Lung (tissue), 12 donors: ENCODE measurements around the gene OR1F1. TPM values are rescaled to one million over a fixed set of nuclear protein-coding genes. Genes with fewer than 3 reads are reported as not detected.

Experiments used
- ATAC-seq: fragments of 200-7000 bp; cut with Tn5 transposase; one replicate; pipeline ENCODE4 v1.9.1; 2020; ENCODE audit warnings: moderate number of reproducible peaks; ENCODE audit not compliant: insufficient read depth, low FRiP score
- DNase-seq, 3 donors: peaks; one replicate each; pipeline ENCODE4 v3.0.0-alpha.2; 2013 to 2017
- H3K27ac ChIP-seq, 2 donors: one replicate each; pipeline ENCODE4 v1.5.1; 2013; ENCODE audit warnings: mild to moderate bottlenecking in 2 of 2, moderate library complexity in 2 of 2, control low read depth in 1 of 2, inconsistent platforms in 1 of 2, low read depth in 1 of 2, low read length in 1 of 2
- H3K27me3 ChIP-seq, 3 donors: one replicate each; pipeline ENCODE4 v1.5.1; 2013; ENCODE audit warnings: low read length in 2 of 3; ENCODE audit not compliant: control insufficient read depth in 3 of 3, insufficient read depth in 3 of 3
- H3K36me3 ChIP-seq, 4 donors: one replicate each; pipeline ENCODE4 v1.5.1; 2013; ENCODE audit warnings: low read length in 4 of 4, mild to moderate bottlenecking in 1 of 4, moderate library complexity in 1 of 4; ENCODE audit not compliant: control insufficient read depth in 4 of 4, insufficient read depth in 4 of 4
- H3K4me1 ChIP-seq, 5 donors: one replicate each; pipeline ENCODE4 v1.5.1; 2013; ENCODE audit warnings: low read length in 5 of 5, mild to moderate bottlenecking in 2 of 5, moderate library complexity in 1 of 5; ENCODE audit not compliant: control insufficient read depth in 5 of 5, insufficient read depth in 5 of 5
- H3K4me3 ChIP-seq: one replicate; pipeline ENCODE4 v1.5.1; 2013; ENCODE audit warnings: mild to moderate bottlenecking, control low read depth, moderate library complexity
- H3K9ac ChIP-seq, 2 donors: one replicate each; pipeline ENCODE4 v1.5.1; 2013; ENCODE audit warnings: low read length in 2 of 2, control low read depth in 1 of 2; ENCODE audit not compliant: insufficient read depth in 1 of 2
- H3K9me3 ChIP-seq, 4 donors: one replicate each; pipeline ENCODE4 v1.5.1; 2013; ENCODE audit warnings: low read length in 3 of 4, mild to moderate bottlenecking in 1 of 4, moderate library complexity in 1 of 4; ENCODE audit not compliant: control insufficient read depth in 4 of 4, insufficient read depth in 3 of 4
- CTCF ChIP-seq: IDR thresholded peaks from 2 replicates; pipeline ENCODE4 v1.5.1; 2012; ENCODE audit warnings: mild to moderate bottlenecking; ENCODE audit errors: control extremely low read depth, extremely low read depth
- WGBS, 2 donors: extraction: QIAGEN DNeasy Blood & Tissue Kit; methylation state at CpG; one replicate each; pipeline ENCODE4 v1.1.7; 2013; 5-methylcytosine and 5-hydroxymethylcytosine counted together
- polyA plus RNA-seq, 2 donors: library from polyadenylated mRNA; stranded (reverse); fragments of 200-250 nt; gene quantifications; one replicate each; pipeline ENCODE4 v1.2.1, GENCODE V29; 2013
- total RNA-seq, 2 donors: library from RNA; depleted of rRNA in 1 of 2; stranded (reverse); fragments of >200 nt in 1 of 2; gene quantifications; one replicate each; pipeline ENCODE4 v1.2.1, GENCODE V29; 2014 to 2021
- donor health status: control.
- donor health status: control.
- donor health status: Bipolar disorder and iron deficiency.
- donor health status: healthy.
- donor health status: DM: yes; HTN: yes; CAD: no.

OR1F1 gene
- total and polyA plus RNA-seq, 4 donors = not detected

DNA sequence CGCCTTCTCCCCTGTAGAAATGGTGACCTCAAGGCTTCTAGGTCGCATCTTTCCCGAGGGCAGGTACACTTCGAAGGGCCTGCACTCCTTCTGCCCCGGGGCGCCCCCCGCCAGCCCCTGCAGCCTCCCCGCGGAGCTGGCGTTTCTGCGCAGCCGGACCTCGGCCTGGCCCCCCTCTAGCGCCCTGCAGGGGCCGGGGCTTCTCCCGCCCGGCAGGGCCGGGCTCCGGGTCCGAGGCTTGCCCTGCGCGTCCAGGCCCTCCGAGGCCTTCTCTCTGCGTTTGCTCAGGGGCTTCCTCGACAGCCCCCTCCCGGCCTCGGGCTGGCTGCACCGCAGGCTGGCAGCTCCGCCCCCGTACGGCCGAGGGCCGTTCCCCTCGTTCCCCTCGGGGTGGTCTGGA lies 66.3 kb downstream of the OR1F1 start:
- Histone ChIP-seq H3K36me3 (no peaks in the 10 kb centered on the region), H3K27ac (no peak overlapping the region), H3K9me3 (peaks cover 0 to 8% (median 0%) of the 10 kb centered on the region in 4 donors), H3K4me3 (no peak overlapping the region), H3K27me3 (peaks cover 0 to 6% (median 2%) of the 10 kb centered on the region in 3 donors), H3K4me1 (no peaks in the 10 kb centered on the region), H3K9ac (no peak overlapping the region)
- DNase-seq (no peak), ATAC-seq (no peak)
- WGBS, 2 donors = 44 to 49% methylated on average over 35 of the region's 35 CpGs
- TF ChIP-seq CTCF = no peak

Other genes starting within 250 kb of the OR1F1 start
- under 1 TPM in 1 of 2 donors, not detected in 1; 0.15 TPM for gene KREMEN2, start 223.9 kb upstream of the OR1F1 start, total RNA-seq
- gene KREMEN2, start 223.9 kb upstream of the OR1F1 start, polyA plus RNA-seq = under 1 TPM; 0.06 to 0.14 TPM
- gene PAQR4, start 218.9 kb upstream of the OR1F1 start, total RNA-seq = 10 to 100 TPM in 1 of 2 donors, 1 to 10 TPM in 1; 4.0 to 21.3 TPM
- 10 to 100 TPM; 10.6 to 15.6 TPM for gene PAQR4, start 218.9 kb upstream of the OR1F1 start, polyA plus RNA-seq
- gene PKMYT1, start 207.8 kb upstream of the OR1F1 start, total RNA-seq = 1 to 10 TPM; 2.9 to 5.9 TPM
- gene PKMYT1, start 207.8 kb upstream of the OR1F1 start, polyA plus RNA-seq = 1 to 10 TPM; 4.6 to 9.4 TPM
- gene CLDN9, start 175.3 kb upstream of the OR1F1 start, total RNA-seq = 1 to 10 TPM; 1.5 to 5.3 TPM
- gene CLDN9, start 175.3 kb upstream of the OR1F1 start, polyA plus RNA-seq = under 1 TPM; 0.91 to 0.98 TPM
- gene CLDN6, start 170.0 kb upstream of the OR1F1 start, total RNA-seq = 1 to 10 TPM in 1 of 2 donors, under 1 TPM in 1; 0.92 to 7.1 TPM
- under 1 TPM in 1 of 2 donors, not detected in 1; 0.10 TPM for gene CLDN6, start 170.0 kb upstream of the OR1F1 start, polyA plus RNA-seq
- 100 to 1,000 TPM in 1 of 2 donors, 10 to 100 TPM in 1; 19.1 to 107 TPM for gene TNFRSF12A, start 167.8 kb upstream of the OR1F1 start, total RNA-seq
- 100 to 1,000 TPM; 132 to 192 TPM for gene TNFRSF12A, start 167.8 kb upstream of the OR1F1 start, polyA plus RNA-seq
- 10 to 100 TPM; 10.9 to 51.1 TPM for gene HCFC1R1, start 164.3 kb upstream of the OR1F1 start, total RNA-seq
- 100 to 1,000 TPM in 1 of 2 donors, 10 to 100 TPM in 1; 40.4 to 138 TPM for gene HCFC1R1, start 164.3 kb upstream of the OR1F1 start, polyA plus RNA-seq
- gene THOC6, start 164.2 kb upstream of the OR1F1 start, total RNA-seq = 10 to 100 TPM; 12.7 to 39.9 TPM
- 10 to 100 TPM; 40.0 to 58.3 TPM for gene THOC6, start 164.2 kb upstream of the OR1F1 start, polyA plus RNA-seq
- gene BICDL2, start 151.3 kb upstream of the OR1F1 start, total RNA-seq = 10 to 100 TPM; 15.9 to 24.4 TPM
- 10 to 100 TPM; 12.7 to 17.1 TPM for gene BICDL2, start 151.3 kb upstream of the OR1F1 start, polyA plus RNA-seq
- gene MMP25, start 141.6 kb upstream of the OR1F1 start, total RNA-seq = 10 to 100 TPM in 1 of 2 donors, 1 to 10 TPM in 1; 4.2 to 34.9 TPM
- 10 to 100 TPM in 1 of 2 donors, 1 to 10 TPM in 1; 6.2 to 94.4 TPM for gene MMP25, start 141.6 kb upstream of the OR1F1 start, polyA plus RNA-seq
- 100 to 1,000 TPM in 1 of 2 donors, 10 to 100 TPM in 1; 83.7 to 153 TPM for gene IL32, start 122.6 kb upstream of the OR1F1 start, total RNA-seq
- gene IL32, start 122.6 kb upstream of the OR1F1 start, polyA plus RNA-seq = 100 to 1,000 TPM; 247 to 275 TPM
- under 1 TPM in 1 of 2 donors, not detected in 1; 0.21 TPM for gene ZSCAN10, start 88.9 kb upstream of the OR1F1 start, total RNA-seq
- under 1 TPM in 1 of 2 donors, not detected in 1; 0.02 TPM for gene ZSCAN10, start 88.9 kb upstream of the OR1F1 start, polyA plus RNA-seq
- 10 to 100 TPM in 1 of 2 donors, 1 to 10 TPM in 1; 9.8 to 12.7 TPM for gene ZNF205, start 75.6 kb upstream of the OR1F1 start, total RNA-seq
- gene ZNF205, start 75.6 kb upstream of the OR1F1 start, polyA plus RNA-seq = 10 to 100 TPM; 10.2 to 33.0 TPM
- 10 to 100 TPM; 12.8 to 13.1 TPM for gene ZNF213, start 53.2 kb upstream of the OR1F1 start, total RNA-seq
- 10 to 100 TPM in 1 of 2 donors, 1 to 10 TPM in 1; 7.8 to 10.3 TPM for gene ZNF213, start 53.2 kb upstream of the OR1F1 start, polyA plus RNA-seq
- gene ZNF200, start 47.0 kb downstream of the OR1F1 start, total RNA-seq = 1 to 10 TPM; 6.5 to 7.8 TPM
- 1 to 10 TPM; 4.3 to 6.4 TPM for gene ZNF200, start 47.0 kb downstream of the OR1F1 start, polyA plus RNA-seq
- 10 to 100 TPM in 1 of 2 donors, 1 to 10 TPM in 1; 4.8 to 11.3 TPM for gene MEFV, start 68.4 kb downstream of the OR1F1 start, total RNA-seq
- gene MEFV, start 68.4 kb downstream of the OR1F1 start, polyA plus RNA-seq = 10 to 100 TPM in 1 of 2 donors, 1 to 10 TPM in 1; 1.3 to 21.7 TPM
- 10 to 100 TPM; 27.3 to 48.4 TPM for gene ZNF263, start 95.3 kb downstream of the OR1F1 start, total RNA-seq
- gene ZNF263, start 95.3 kb downstream of the OR1F1 start, polyA plus RNA-seq = 10 to 100 TPM; 13.4 to 23.9 TPM
- gene TIGD7, start 117.2 kb downstream of the OR1F1 start, total RNA-seq = 10 to 100 TPM in 1 of 2 donors, 1 to 10 TPM in 1; 4.7 to 11.5 TPM
- 1 to 10 TPM; 2.9 to 3.1 TPM for gene TIGD7, start 117.2 kb downstream of the OR1F1 start, polyA plus RNA-seq
- gene ZNF75A, start 117.3 kb downstream of the OR1F1 start, total RNA-seq = 10 to 100 TPM; 23.8 to 35.1 TPM
- 10 to 100 TPM; 11.3 to 19.0 TPM for gene ZNF75A, start 117.3 kb downstream of the OR1F1 start, polyA plus RNA-seq
- under 1 TPM in 1 of 2 donors, not detected in 1; 0.51 TPM for gene OR2C1, start 167.7 kb downstream of the OR1F1 start, total RNA-seq
- under 1 TPM in 1 of 2 donors, not detected in 1; 0.05 TPM for gene OR2C1, start 167.7 kb downstream of the OR1F1 start, polyA plus RNA-seq
- 10 to 100 TPM; 10.4 to 11.9 TPM for gene ZSCAN32, start 212.8 kb downstream of the OR1F1 start, total RNA-seq
- 10 to 100 TPM in 1 of 2 donors, 1 to 10 TPM in 1; 7.2 to 12.0 TPM for gene ZSCAN32, start 212.8 kb downstream of the OR1F1 start, polyA plus RNA-seq
- gene ZNF174, start 213.0 kb downstream of the OR1F1 start, total RNA-seq = 10 to 100 TPM in 1 of 2 donors, 1 to 10 TPM in 1; 8.5 to 10.6 TPM
- gene ZNF174, start 213.0 kb downstream of the OR1F1 start, polyA plus RNA-seq = 1 to 10 TPM; 3.1 to 5.1 TPM